Endothelial cell of umbilical vein (primary cell): Measurements from ENCODE around the gene C1orf167.

ENCODE experiments used
- CTCF ChIP-seq, 2 donors: IDR thresholded peaks; 1 replicate in 1 of 2; 2 replicates in 1 of 2; pipeline ENCODE4 v1.5.1; 2011; ENCODE audit warnings: low read length in 2 of 2, mild to moderate bottlenecking in 2 of 2, moderate library complexity in 2 of 2, control low read depth in 1 of 2, inconsistent platforms in 1 of 2, low read depth in 1 of 2; ENCODE audit not compliant: insufficient read depth in 1 of 2; ENCODE audit errors: extremely low read depth in 1 of 2
- EZH2 ChIP-seq: IDR thresholded peaks from 2 replicates; pipeline ENCODE4 v1.6.1; 2012; ENCODE audit warnings: borderline replicate concordance, low read depth, mild to moderate bottlenecking, moderate library complexity, low read length, inconsistent platforms; ENCODE audit not compliant: severe bottlenecking
- MAX ChIP-seq: IDR thresholded peaks from 2 replicates; pipeline ENCODE4 v1.6.1; 2011; ENCODE audit not compliant: insufficient read depth, insufficient read length
- MYC ChIP-seq: IDR thresholded peaks from one replicate; pipeline ENCODE4 v1.6.1; 2011; ENCODE audit warnings: mild to moderate bottlenecking, low read depth, low read length
- POLR2A ChIP-seq: IDR thresholded peaks from 2 replicates; pipeline ENCODE4 v1.6.1; 2012; ENCODE audit warnings: low read depth, mild to moderate bottlenecking, control low read depth, low read length
- POLR2AphosphoS5 ChIP-seq: IDR thresholded peaks from 2 replicates; pipeline ENCODE4 v1.6.1; 2012; ENCODE audit warnings: low read depth, mild to moderate bottlenecking, control low read depth, low read length, moderate library complexity; ENCODE audit not compliant: insufficient read depth

GRCh38 chr1:11733306-11733705, 28.7 kb upstream of the C1orf167 start:
- TF ChIP-seq MAX (no peak), CTCF (IDR thresholded peaks at IDR 0.05; ENCODE audit: extremely low read depth in 1 of 2, insufficient read depth in 1 of 2, low read depth in 1 of 2, low read length in 2 of 2) (no peak), EZH2 (no peak), POLR2A (no peak), POLR2AphosphoS5 (no peak), MYC (no peak)
